K562 (cell line): Measurements from ENCODE around the gene ZNF652. TPM values are rescaled to one million over a fixed set of nuclear protein-coding genes. Genes with fewer than 3 reads are reported as not detected.

Source experiments
- ADNP ChIP-seq: fragments of 200-800 bp; sonication (Bioruptor generic); IDR thresholded peaks from 2 replicates; pipeline ENCODE4 v1.6.1; 2016; ENCODE audit warnings: missing genetic modification characterization, missing compliant biosample characterization
- CSDE1 ChIP-seq, 2 experiments: fragments of 450-650 bp; IDR thresholded peaks; 2 replicates each; pipeline ENCODE4 v1.6.1; 2016; ENCODE audit warnings: mild to moderate bottlenecking in 1 of 2
- DACH1 ChIP-seq: fragments of 450-650 bp; IDR thresholded peaks from 2 replicates; pipeline ENCODE4 v1.6.1; 2018; ENCODE audit not compliant: partially characterized antibody
- FOXA3 ChIP-seq, 2 experiments: fragments of 450-650 bp in 1 of 2; sonication (generic) in 1 of 2; formaldehyde crosslinking; IDR thresholded peaks in 1 of 2; conservative IDR thresholded peaks in 1 of 2; 2 replicates each; pipeline versions ENCODE4 v1.4.0 to v1.8.0; 2020 to 2022; ENCODE audit warnings: mild to moderate bottlenecking in 2 of 2, missing genetic modification reagents in 1 of 2
- JUND ChIP-seq, 2 experiments: IDR thresholded peaks; 2 replicates in 1 of 2; 3 replicates in 1 of 2; pipeline ENCODE4 v1.6.1; 2011; ENCODE audit warnings: borderline replicate concordance in 2 of 2, low read depth in 2 of 2, low read length in 2 of 2, improper control_type of control experiment in 1 of 2, missing biosample characterization in 1 of 2, missing genetic modification characterization in 1 of 2, missing genetic modification reagents in 1 of 2
- KLF1 ChIP-seq: fragments of 450-650 bp; IDR thresholded peaks from 2 replicates; pipeline ENCODE4 v1.6.1; 2016; ENCODE audit warnings: missing genetic modification characterization, missing compliant biosample characterization
- MTA1 ChIP-seq: fragments of 450-650 bp; IDR thresholded peaks from 2 replicates; pipeline ENCODE4 v1.6.1; 2017; ENCODE audit warnings: borderline replicate concordance
- NEUROD1 ChIP-seq: fragments of 150-350 bp; IDR thresholded peaks from 2 replicates; pipeline ENCODE4 v1.6.1; 2014; ENCODE audit warnings: borderline replicate concordance, low read length, low read depth; ENCODE audit not compliant: partially characterized antibody
- NR1H2 ChIP-seq: sonication (generic); formaldehyde crosslinking; IDR thresholded peaks from 2 replicates; pipeline ENCODE4 v1.4.0; 2020; ENCODE audit warnings: mild to moderate bottlenecking, missing genetic modification reagents
- NR4A1 ChIP-seq, 2 experiments: fragments of 250-450 bp in 1 of 2; fragments of 450-650 bp in 1 of 2; sonication (Bioruptor Pico) in 1 of 2; IDR thresholded peaks; 2 replicates each; pipeline versions ENCODE4 v1.4.0 to v1.6.1; 2016 to 2020; ENCODE audit warnings: mild to moderate bottlenecking in 2 of 2, missing compliant biosample characterization in 1 of 2, missing genetic modification characterization in 1 of 2, moderate library complexity in 1 of 2
- RBM15 ChIP-seq: fragments of 200-400 bp; formaldehyde crosslinking; IDR thresholded peaks from 2 replicates; pipeline ENCODE4 v1.6.1; 2018; ENCODE audit warnings: mild to moderate bottlenecking, low read length, moderate library complexity; ENCODE audit not compliant: insufficient read depth
- RBM17 ChIP-seq: fragments of 200-400 bp; formaldehyde crosslinking; IDR thresholded peaks from 2 replicates; pipeline ENCODE4 v1.6.1; 2017; ENCODE audit warnings: low read depth, mild to moderate bottlenecking, low read length, borderline replicate concordance
- TARDBP ChIP-seq: fragments of 450-650 bp; IDR thresholded peaks from 2 replicates; pipeline ENCODE4 v1.6.1; 2016
- ZBTB1 ChIP-seq: sonication (generic); formaldehyde crosslinking; IDR thresholded peaks from 2 replicates; pipeline ENCODE4 v1.8.1; 2023; ENCODE audit warnings: missing genetic modification reagents, low read depth, mild to moderate bottlenecking, borderline replicate concordance
- ZNF143 ChIP-seq: sonication (generic); formaldehyde crosslinking; IDR thresholded peaks from 2 replicates; pipeline ENCODE4 v1.9.0; 2022; ENCODE audit warnings: mild to moderate bottlenecking, missing genetic modification reagents
- ZNF347 ChIP-seq: fragments of 450-650 bp; formaldehyde crosslinking; IDR thresholded peaks from 2 replicates; pipeline ENCODE4 v1.4.0; 2020; ENCODE audit warnings: low read depth, mild to moderate bottlenecking, moderate library complexity
- ZNF584 ChIP-seq: fragments of 200-800 bp; sonication (Bioruptor generic); IDR thresholded peaks from 2 replicates; pipeline ENCODE4 v1.6.1; 2016; ENCODE audit warnings: low read depth, mild to moderate bottlenecking, missing genetic modification characterization, missing compliant biosample characterization
- polyA plus RNA-seq, 8 experiments: library from polyadenylated mRNA; depleted of rRNA in 4 of 8; stranded (reverse) in 5 of 8; unstranded in 3 of 8; fragments of >200 nt; fragmentation: Nextera tagmentation in 2 of 8; fragmentation: Illumina TruSeq in 1 of 8; extraction: Ambion mirVana in 2 of 8; extraction: Trizol in 1 of 8; gene quantifications; 2 replicates each; pipeline versions ENCODE4 v1.2.1 to v1.2.3, GENCODE V29; 2011 to 2014; ENCODE audit warnings: inconsistent platforms in 1 of 8, missing spikeins in 1 of 8
- total RNA-seq, 7 experiments: library from RNA; depleted of rRNA in 6 of 7; stranded (reverse); fragments of >200 nt in 6 of 7; fragmentation: Illumina TruSeq in 2 of 7; extraction: Trizol in 2 of 7; gene quantifications; 2 replicates each; pipeline versions ENCODE4 v1.2.1 to v1.2.3, GENCODE V29; 2011 to 2021; ENCODE audit warnings: low replicate concordance in 1 of 7
- TF ChIP-seq, protein P1 (sequence below): fragments of 200-400 bp; formaldehyde crosslinking; IDR thresholded peaks from 2 replicates; pipeline ENCODE4 v1.6.1; 2017; ENCODE audit warnings: mild to moderate bottlenecking, low read depth, low read length, moderate library complexity
- TF ChIP-seq, protein P2 (sequence below): sonication (generic); formaldehyde crosslinking; IDR thresholded peaks from 2 replicates; pipeline ENCODE4 v1.8.0; 2022; ENCODE audit warnings: mild to moderate bottlenecking, missing genetic modification reagents
- TF ChIP-seq, protein P3 (sequence below): fragments of 450-650 bp; formaldehyde crosslinking; IDR thresholded peaks from 2 replicates; pipeline ENCODE4 v1.4.0; 2022; ENCODE audit warnings: missing genetic modification characterization
- TF ChIP-seq, protein P4 (sequence below), 2 experiments: IDR thresholded peaks; 2 replicates each; pipeline ENCODE4 v1.6.1; 2011; ENCODE audit warnings: borderline replicate concordance in 1 of 2, control low read depth in 1 of 2, low read depth in 1 of 2, low read length in 1 of 2, mild to moderate bottlenecking in 1 of 2, mixed read lengths in 1 of 2, moderate library complexity in 1 of 2; ENCODE audit not compliant: insufficient read depth in 1 of 2, insufficient read length in 1 of 2, poor library complexity in 1 of 2, severe bottlenecking in 1 of 2; ENCODE audit errors: extremely low read depth in 1 of 2

Gene ZNF652
- total and polyA plus RNA-seq, 9 of the 15 experiments (the other 6 are each of a cell fraction or from before 2014, with no cell fraction given), result 5.1 to 15.5 (median 7.8) TPM

DNA sequence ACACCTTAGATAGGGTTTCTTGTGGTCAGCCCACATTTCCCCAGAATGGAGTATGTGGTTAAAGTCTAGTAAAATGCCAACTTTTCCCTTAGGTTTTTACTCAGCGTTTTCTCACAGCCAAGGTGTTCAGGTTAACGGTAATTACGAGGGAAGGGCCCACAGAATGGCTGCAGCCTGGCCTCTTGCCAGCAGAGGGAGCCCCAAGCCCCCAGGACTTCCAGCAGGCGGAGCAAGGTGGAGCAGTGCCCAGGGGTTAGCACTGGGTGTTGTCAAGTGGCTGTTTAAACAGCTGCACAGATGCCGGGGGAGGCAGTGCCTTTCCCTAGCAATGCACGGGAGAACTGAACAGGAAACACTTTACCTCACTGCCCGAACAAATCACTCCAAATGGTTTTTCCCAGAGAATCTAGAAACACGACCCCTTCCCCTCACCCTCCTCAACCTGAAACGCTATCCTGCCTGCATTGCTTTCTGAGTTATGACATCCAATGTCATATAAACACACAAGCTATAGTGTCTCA, 46.0 kb upstream of the ZNF652 start (continued):
- TF ChIP-seq, protein P1, sequence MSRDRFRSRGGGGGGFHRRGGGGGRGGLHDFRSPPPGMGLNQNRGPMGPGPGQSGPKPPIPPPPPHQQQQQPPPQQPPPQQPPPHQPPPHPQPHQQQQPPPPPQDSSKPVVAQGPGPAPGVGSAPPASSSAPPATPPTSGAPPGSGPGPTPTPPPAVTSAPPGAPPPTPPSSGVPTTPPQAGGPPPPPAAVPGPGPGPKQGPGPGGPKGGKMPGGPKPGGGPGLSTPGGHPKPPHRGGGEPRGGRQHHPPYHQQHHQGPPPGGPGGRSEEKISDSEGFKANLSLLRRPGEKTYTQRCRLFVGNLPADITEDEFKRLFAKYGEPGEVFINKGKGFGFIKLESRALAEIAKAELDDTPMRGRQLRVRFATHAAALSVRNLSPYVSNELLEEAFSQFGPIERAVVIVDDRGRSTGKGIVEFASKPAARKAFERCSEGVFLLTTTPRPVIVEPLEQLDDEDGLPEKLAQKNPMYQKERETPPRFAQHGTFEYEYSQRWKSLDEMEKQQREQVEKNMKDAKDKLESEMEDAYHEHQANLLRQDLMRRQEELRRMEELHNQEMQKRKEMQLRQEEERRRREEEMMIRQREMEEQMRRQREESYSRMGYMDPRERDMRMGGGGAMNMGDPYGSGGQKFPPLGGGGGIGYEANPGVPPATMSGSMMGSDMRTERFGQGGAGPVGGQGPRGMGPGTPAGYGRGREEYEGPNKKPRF, result no peak
- TF ChIP-seq NR1H2 (CRISPR knock-in tag), result no peak
- TF ChIP-seq ZNF347 (CRISPR knock-in tag), result no peak
- no peak for TF ChIP-seq RBM17
- no peak for TF ChIP-seq DACH1
- TF ChIP-seq TARDBP, result no peak
- TF ChIP-seq NEUROD1, result no peak
- no peak for TF ChIP-seq RBM15
- TF ChIP-seq MTA1, result no peak
- no peak for TF ChIP-seq ZNF584 (CRISPR knock-in tag)
- TF ChIP-seq ZBTB1, result no peak
- TF ChIP-seq, protein P2, sequence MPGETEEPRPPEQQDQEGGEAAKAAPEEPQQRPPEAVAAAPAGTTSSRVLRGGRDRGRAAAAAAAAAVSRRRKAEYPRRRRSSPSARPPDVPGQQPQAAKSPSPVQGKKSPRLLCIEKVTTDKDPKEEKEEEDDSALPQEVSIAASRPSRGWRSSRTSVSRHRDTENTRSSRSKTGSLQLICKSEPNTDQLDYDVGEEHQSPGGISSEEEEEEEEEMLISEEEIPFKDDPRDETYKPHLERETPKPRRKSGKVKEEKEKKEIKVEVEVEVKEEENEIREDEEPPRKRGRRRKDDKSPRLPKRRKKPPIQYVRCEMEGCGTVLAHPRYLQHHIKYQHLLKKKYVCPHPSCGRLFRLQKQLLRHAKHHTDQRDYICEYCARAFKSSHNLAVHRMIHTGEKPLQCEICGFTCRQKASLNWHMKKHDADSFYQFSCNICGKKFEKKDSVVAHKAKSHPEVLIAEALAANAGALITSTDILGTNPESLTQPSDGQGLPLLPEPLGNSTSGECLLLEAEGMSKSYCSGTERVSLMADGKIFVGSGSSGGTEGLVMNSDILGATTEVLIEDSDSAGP (CRISPR knock-in tag), result no peak
- no peak for TF ChIP-seq KLF1
- TF ChIP-seq, protein P3, sequence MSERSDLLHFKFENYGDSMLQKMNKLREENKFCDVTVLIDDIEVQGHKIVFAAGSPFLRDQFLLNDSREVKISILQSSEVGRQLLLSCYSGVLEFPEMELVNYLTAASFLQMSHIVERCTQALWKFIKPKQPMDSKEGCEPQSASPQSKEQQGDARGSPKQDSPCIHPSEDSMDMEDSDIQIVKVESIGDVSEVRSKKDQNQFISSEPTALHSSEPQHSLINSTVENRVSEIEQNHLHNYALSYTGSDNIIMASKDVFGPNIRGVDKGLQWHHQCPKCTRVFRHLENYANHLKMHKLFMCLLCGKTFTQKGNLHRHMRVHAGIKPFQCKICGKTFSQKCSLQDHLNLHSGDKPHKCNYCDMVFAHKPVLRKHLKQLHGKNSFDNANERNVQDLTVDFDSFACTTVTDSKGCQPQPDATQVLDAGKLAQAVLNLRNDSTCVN, result no peak
- TF ChIP-seq JUND (IDR thresholded peaks at IDR 0.05; ENCODE audit: borderline replicate concordance, low read depth, low read length), result 0 out of 2 replicates have a peak, but pooled peaks have one; percentile 13
- no peak for TF ChIP-seq JUND (tag; IDR thresholded peaks at IDR 0.05; ENCODE audit: borderline replicate concordance, low read depth, low read length)
- TF ChIP-seq, protein P4, sequence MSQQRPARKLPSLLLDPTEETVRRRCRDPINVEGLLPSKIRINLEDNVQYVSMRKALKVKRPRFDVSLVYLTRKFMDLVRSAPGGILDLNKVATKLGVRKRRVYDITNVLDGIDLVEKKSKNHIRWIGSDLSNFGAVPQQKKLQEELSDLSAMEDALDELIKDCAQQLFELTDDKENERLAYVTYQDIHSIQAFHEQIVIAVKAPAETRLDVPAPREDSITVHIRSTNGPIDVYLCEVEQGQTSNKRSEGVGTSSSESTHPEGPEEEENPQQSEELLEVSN (IDR thresholded peaks at IDR 0.05; ENCODE audit: borderline replicate concordance in 1 of 2, extremely low read depth in 1 of 2, insufficient read depth in 1 of 2, insufficient read length in 1 of 2, low read depth in 1 of 2, low read length in 1 of 2, poor library complexity in 1 of 2, severe bottlenecking in 1 of 2), result no peak
- no peak for TF ChIP-seq ADNP
- no peak for TF ChIP-seq CSDE1 (IDR thresholded peaks at IDR 0.05)
- TF ChIP-seq NR4A1 (CRISPR knock-in tag; IDR thresholded peaks at IDR 0.05), result no peak
- TF ChIP-seq NR4A1 (tag; IDR thresholded peaks at IDR 0.05), result no peak
- TF ChIP-seq FOXA3 (CRISPR knock-in tag; conservative IDR thresholded peaks at IDR 0.05 in 1 of 2, IDR thresholded peaks at IDR 0.05 in 1 of 2), result peak; percentile 41 to 90; a peak in 3 of 4 replicates
- peak; percentile 20; the same call in 1 of the 2 replicates for TF ChIP-seq ZNF143 (CRISPR knock-in tag)
